Gastroesophageal sphincter (tissue), 4 donors: ENCODE data around the gene PDS5A. TPM values are rescaled to one million over a fixed set of nuclear protein-coding genes. Genes with fewer than 3 reads are reported as not detected.
"Not testable (repeated sequence)": the region's sequence is repeated elsewhere in the genome, so short reads cannot be mapped to it uniquely, and the experiment has no call there.

ENCODE experiments used
- ATAC-seq: fragments of 150-250 bp; one replicate; pipeline ENCODE4 v1.9.1; 2016; ENCODE audit warnings: mild to moderate bottlenecking, moderate library complexity
- H3K27ac ChIP-seq, 4 donors: fragments of 200-600 bp; sonication (generic) in 3 of 4; 1 replicate in 3 of 4; 2 replicates in 1 of 4; pipeline ENCODE4 v1.5.1; 2016 to 2019
- H3K27me3 ChIP-seq: fragments of 200-600 bp; sonication (generic); one replicate; pipeline ENCODE4 v1.5.1; 2019
- H3K36me3 ChIP-seq, 2 donors: fragments of 200-600 bp; sonication (generic); one replicate each; pipeline ENCODE4 v1.5.1; 2019; ENCODE audit warnings: control low read depth in 1 of 2
- H3K4me1 ChIP-seq, 3 donors: fragments of 200-600 bp; sonication (generic); 1 replicate in 2 of 3; 2 replicates in 1 of 3; pipeline ENCODE4 v1.5.1; 2016 to 2019; ENCODE audit warnings: control low read depth in 2 of 3
- H3K4me3 ChIP-seq, 2 donors: fragments of 200-600 bp; sonication (generic); one replicate each; pipeline ENCODE4 v1.5.1; 2019; ENCODE audit warnings: mild to moderate bottlenecking in 1 of 2, moderate library complexity in 1 of 2
- H3K9me3 ChIP-seq, 3 donors: fragments of 200-600 bp; sonication (generic); one replicate each; pipeline ENCODE4 v1.5.1; 2017 to 2019; ENCODE audit warnings: control low read depth in 2 of 3
- CTCF ChIP-seq, 4 experiments: fragments of 200-600 bp in 2 of 4; fragments of 450-650 bp in 2 of 4; sonication (generic) in 1 of 4; IDR thresholded peaks; one replicate each; pipeline ENCODE4 v1.5.1; 2017 to 2019; ENCODE audit warnings: antibody characterized with exemption in 4 of 4, mild to moderate bottlenecking in 2 of 4, moderate library complexity in 2 of 4
- EP300 ChIP-seq: sonication (generic); formaldehyde crosslinking; IDR thresholded peaks from one replicate; pipeline ENCODE4 v1.6.1; 2017; ENCODE audit warnings: antibody characterized with exemption, mild to moderate bottlenecking
- POLR2A ChIP-seq, 2 donors: fragments of 450-650 bp; IDR thresholded peaks; one replicate each; pipeline ENCODE4 v1.6.1; 2017; ENCODE audit warnings: antibody characterized with exemption in 2 of 2, mild to moderate bottlenecking in 2 of 2, moderate library complexity in 1 of 2
- POLR2AphosphoS5 ChIP-seq: sonication (generic); formaldehyde crosslinking; IDR thresholded peaks from one replicate; pipeline ENCODE4 v1.6.1; 2017; ENCODE audit warnings: antibody characterized with exemption
- WGBS, 2 donors: methylation state at CpG; one replicate each; pipeline ENCODE4 v1.1.5; 2018; ENCODE audit warnings: low coverage in 1 of 2; 5-methylcytosine and 5-hydroxymethylcytosine counted together
- total RNA-seq, 4 donors: library from RNA; depleted of rRNA; stranded (reverse); fragments of >200 nt; gene quantifications; one replicate each; pipeline ENCODE4 v1.1.0, GENCODE V29; 2016

The PDS5A gene
- total RNA-seq, 4 donors from 2014 or later = 47.1 to 63.0 (median 57.1) TPM

GRCh38 chr4:39852636-39853035 lies 125.1 kb downstream of the PDS5A start:
- Histone ChIP-seq H3K9me3 (peaks cover 0 to 11% (median 0%) of the 10 kb centered on the region in 3 donors), H3K4me1 (no peaks in the 10 kb centered on the region), H3K27me3 (no peaks in the 10 kb centered on the region), H3K27ac (no peak overlapping the region), H3K4me3 (no peak overlapping the region), H3K36me3 (peaks cover 0 to 70% of the 10 kb centered on the region in 2 donors)
- no peak for ATAC-seq
- TF ChIP-seq POLR2A (IDR thresholded peaks at IDR 0.05) = no peak
- TF ChIP-seq EP300 = no peak
- TF ChIP-seq CTCF (IDR thresholded peaks at IDR 0.05) = no peak
- no peak for TF ChIP-seq POLR2AphosphoS5
- 28 to 65% methylated on average over 4 of the region's 4 CpGs for WGBS, 2 donors

GRCh38 chr4:39850727-39851126 lies 127.0 kb downstream of the PDS5A start:
- peaks cover 0 to 3% (median 0%) of the 10 kb centered on the region in 3 donors for H3K9me3 ChIP-seq
- TF ChIP-seq CTCF (IDR thresholded peaks at IDR 0.05) (no peak), POLR2AphosphoS5 (no peak), EP300 (no peak), POLR2A (IDR thresholded peaks at IDR 0.05) (no peak)
- H3K4me3 ChIP-seq = no peak overlapping the region
- no peak overlapping the region for H3K27ac ChIP-seq
- H3K27me3 ChIP-seq = no peaks in the 10 kb centered on the region
- H3K36me3 ChIP-seq = peaks cover 0 to 73% of the 10 kb centered on the region in 2 donors
- no peak for ATAC-seq
- no peaks in the 10 kb centered on the region for H3K4me1 ChIP-seq

- no peak overlapping the region for H3K27ac ChIP-seq
- TF ChIP-seq EP300 (no peak), POLR2A (IDR thresholded peaks at IDR 0.05) (no peak), CTCF (IDR thresholded peaks at IDR 0.05) (no peak), POLR2AphosphoS5 (no peak)
- no peaks in the 10 kb centered on the region for H3K9me3 ChIP-seq
- H3K4me1 ChIP-seq = no peaks in the 10 kb centered on the region
- no peak for ATAC-seq
- peaks cover 0 to 82% of the 10 kb centered on the region in 2 donors for H3K36me3 ChIP-seq
- no peaks in the 10 kb centered on the region for H3K27me3 ChIP-seq
- WGBS, 2 donors = 40 to 67% methylated on average over 1 of the region's 1 CpG
- no peak overlapping the region for H3K4me3 ChIP-seq
Observed at GRCh38 chr4:39846705-39847104, 131.0 kb downstream of the PDS5A start.

- Histone ChIP-seq H3K27me3 (no peaks in the 10 kb centered on the region), H3K4me1 (no peaks in the 10 kb centered on the region), H3K4me3 (no peak overlapping the region), H3K9me3 (no peaks in the 10 kb centered on the region), H3K27ac (no peak overlapping the region), H3K36me3 (peaks cover 0 to 84% of the 10 kb centered on the region in 2 donors)
- ATAC-seq = no peak
- TF ChIP-seq POLR2AphosphoS5 = no peak
- TF ChIP-seq CTCF (IDR thresholded peaks at IDR 0.05) = no peak
- no peak for TF ChIP-seq POLR2A (IDR thresholded peaks at IDR 0.05)
- no peak for TF ChIP-seq EP300
- WGBS, 2 donors = 53 to 94% methylated on average over 3 to 10 of the region's 12 CpGs
Observed at GRCh38 chr4:39846120-39846519, 131.6 kb downstream of the PDS5A start.

- WGBS, 2 donors = 94 to 96% methylated on average over 3 of the region's 3 CpGs
- no peaks in the 10 kb centered on the region for H3K4me1 ChIP-seq
- no peak overlapping the region for H3K27ac ChIP-seq
- no peak overlapping the region for H3K4me3 ChIP-seq
- H3K36me3 ChIP-seq = peaks cover 0 to 91% of the 10 kb centered on the region in 2 donors
- ATAC-seq = no peak
- no peaks in the 10 kb centered on the region for H3K9me3 ChIP-seq
- H3K27me3 ChIP-seq = no peaks in the 10 kb centered on the region
- no peak for TF ChIP-seq EP300
- TF ChIP-seq CTCF (IDR thresholded peaks at IDR 0.05) = no peak
- TF ChIP-seq POLR2AphosphoS5 = no peak
- TF ChIP-seq POLR2A (IDR thresholded peaks at IDR 0.05) = no peak
Observed at GRCh38 chr4:39841894-39842293, 135.8 kb downstream of the PDS5A start.

GRCh38 chr4:39840516-39840915 lies 137.2 kb downstream of the PDS5A start:
- H3K36me3 ChIP-seq = peaks cover 0 to 94% of the 10 kb centered on the region in 2 donors
- H3K4me1 ChIP-seq, H3K9me3 ChIP-seq, H3K27me3 ChIP-seq, H3K27ac ChIP-seq, H3K4me3 ChIP-seq, ATAC-seq: not testable (repeated sequence)
- 97% methylated on average over 4 of the region's 14 CpGs; no CpG with 5 or more reads in 1 of the 2 donors for WGBS, 2 donors
